Cerebellar cortex (tissue), 1 donor: ENCODE data around the gene SIAH2.
"Not testable (repeated sequence)": the region's sequence is repeated elsewhere in the genome, so short reads cannot be mapped to it uniquely, and the experiment has no call there.

Source experiments
- DNase-seq: peaks from one replicate; pipeline ENCODE4 v3.0.0-alpha.2; 2015; ENCODE audit warnings: low spot score

SIAH2 gene

GRCh38 chr3:150763122-150763840 lies at the start of gene SIAH2:
Gene SIAH2, minus strand, starts transcription at chr3:150763169. Its CDS starts 320 bp downstream, at chr3:150762849.
- DNase-seq = peak; percentile 87

GRCh38 chr3:150811984-150812383 lies 49.0 kb upstream of the SIAH2 start:
- no peak for DNase-seq

- DNase-seq = no peak
These were observed 47.7 kb upstream of the SIAH2 start for GRCh38 chr3:150810641-150811040.

GRCh38 chr3:150806185-150806835 lies 43.3 kb upstream of the SIAH2 start:
- DNase-seq = no peak

- DNase-seq = no peak
These were observed 42.4 kb upstream of the SIAH2 start for GRCh38 chr3:150805354-150805753.

- no peak for DNase-seq
These were observed 40.5 kb upstream of the SIAH2 start for GRCh38 chr3:150803440-150803985.

GRCh38 chr3:150800722-150801121 lies 37.8 kb upstream of the SIAH2 start:
- DNase-seq = no peak

GRCh38 chr3:150798122-150798618 lies 35.2 kb upstream of the SIAH2 start:
- DNase-seq = no peak

- no peak for DNase-seq
These were observed 34.2 kb upstream of the SIAH2 start for GRCh38 chr3:150797155-150797554.

- not testable (repeated sequence) for DNase-seq
These were observed 33.6 kb upstream of the SIAH2 start for GRCh38 chr3:150796527-150796926.

- no peak for DNase-seq
These were observed 30.7 kb upstream of the SIAH2 start for GRCh38 chr3:150793641-150794040.

- DNase-seq = no peak
These were observed 27.7 kb upstream of the SIAH2 start for GRCh38 chr3:150790629-150791028.

- no peak for DNase-seq
These were observed 26.5 kb upstream of the SIAH2 start for GRCh38 chr3:150789451-150789850.

- peak; percentile 80 for DNase-seq
These were observed 24.9 kb upstream of the SIAH2 start for GRCh38 chr3:150787741-150788370.

GRCh38 chr3:150786791-150787190 lies 23.8 kb upstream of the SIAH2 start:
- no peak for DNase-seq

GRCh38 chr3:150784747-150785125 lies 21.8 kb upstream of the SIAH2 start:
- no peak for DNase-seq

- DNase-seq = no peak
These were observed 21.2 kb upstream of the SIAH2 start for GRCh38 chr3:150783920-150784746.

GRCh38 chr3:150783316-150783715 lies 20.3 kb upstream of the SIAH2 start:
- DNase-seq = no peak

- DNase-seq = no peak
These were observed 16.5 kb upstream of the SIAH2 start for GRCh38 chr3:150779402-150779858.

GRCh38 chr3:150778793-150779401 lies 15.9 kb upstream of the SIAH2 start:
- no peak for DNase-seq

GRCh38 chr3:150775001-150775599 lies 12.1 kb upstream of the SIAH2 start:
- no peak for DNase-seq
